H1 (cell line): Measurements from ENCODE around the gene PBOV1. TPM values are rescaled to one million over a fixed set of nuclear protein-coding genes. Genes with fewer than 3 reads are reported as not detected.

ENCODE experiments used
- CTCF ChIA-PET: fragments of 300-600 bp; sonication (Branson Sonifier 250); formaldehyde crosslinking; loops from one replicate; lab custom pipeline; 2021; ENCODE audit not compliant: partially characterized antibody; lab: Charles Lee
- POLR2A ChIA-PET: fragments of 300-600 bp; sonication (Branson Sonifier 250); formaldehyde crosslinking; loops from one replicate; lab custom pipeline; 2021; ENCODE audit warnings: inconsistent platforms; ENCODE audit not compliant: partially characterized antibody; lab: Charles Lee
- DNase-seq, 2 experiments: peaks; one replicate each; pipeline versions ENCODE4 v3.0.0 to v3.0.0-alpha.2; 2010 to 2022; ENCODE audit warnings: low spot score in 2 of 2, low read depth in 1 of 2, mixed read lengths in 1 of 2
- FAIRE-seq: peaks from 2 replicates; lab custom pipeline; 2011; peaks lifted over from hg19 to GRCh38; lab: Jason Lieb, UNC
- H2AFZ ChIP-seq: 2 replicates; pipeline ENCODE4 v1.8.1; 2012; ENCODE audit warnings: low read length, inconsistent platforms
- H2AK5ac ChIP-seq: 2 replicates; pipeline ENCODE4 v1.6.1; 2013; ENCODE audit warnings: low read depth, low read length
- H2BK120ac ChIP-seq: replicated peaks from 2 replicates; pipeline ENCODE3; 2013; ENCODE audit warnings: low read depth, low read length, inconsistent platforms
- H2BK12ac ChIP-seq: 2 replicates; pipeline ENCODE4 v1.6.1; 2013; ENCODE audit warnings: low read depth, low read length
- H2BK15ac ChIP-seq: 2 replicates; pipeline ENCODE4 v1.6.1; 2013; ENCODE audit warnings: low read length
- H2BK20ac ChIP-seq: 2 replicates; pipeline ENCODE4 v1.6.1; 2013; ENCODE audit warnings: low read length
- H2BK5ac ChIP-seq: 2 replicates; pipeline ENCODE4 v1.6.1; 2013; ENCODE audit warnings: low read depth, low read length
- H3K14ac ChIP-seq: 2 replicates; pipeline ENCODE4 v1.6.1; 2013; ENCODE audit warnings: inconsistent platforms; ENCODE audit not compliant: insufficient read length
- H3K18ac ChIP-seq: 2 replicates; pipeline ENCODE4 v1.6.1; 2013; ENCODE audit warnings: low read length; ENCODE audit errors: extremely low read depth
- H3K23ac ChIP-seq: 2 replicates; pipeline ENCODE4 v1.6.1; 2013; ENCODE audit warnings: inconsistent platforms; ENCODE audit not compliant: insufficient read length
- H3K23me2 ChIP-seq: 2 replicates; pipeline ENCODE4 v1.6.1; 2013; ENCODE audit warnings: low read depth, low read length
- H3K27ac ChIP-seq: 2 replicates; pipeline ENCODE4 v1.6.1; 2011; ENCODE audit warnings: low read depth, low read length, inconsistent platforms
- H3K27me3 ChIP-seq, 4 experiments: replicated peaks in 1 of 4; 1 replicate in 1 of 4; 2 replicates in 3 of 4; pipeline versions ENCODE4 v1.6.1 to v1.8.1; 2011 to 2013; ENCODE audit warnings: low read length in 3 of 4, mild to moderate bottlenecking in 3 of 4, inconsistent platforms in 2 of 4, mixed read lengths in 2 of 4, moderate library complexity in 1 of 4; ENCODE audit not compliant: control insufficient read depth in 3 of 4, insufficient read depth in 3 of 4; ENCODE audit errors: extremely low read depth in 1 of 4
- H3K36me3 ChIP-seq, 4 experiments: 2 replicates each; pipeline versions ENCODE4 v1.6.1 to v1.8.1; 2011 to 2013; ENCODE audit warnings: mild to moderate bottlenecking in 4 of 4, low read length in 3 of 4, moderate library complexity in 2 of 4, control low read depth in 1 of 4, inconsistent platforms in 1 of 4; ENCODE audit not compliant: insufficient read depth in 4 of 4, control insufficient read depth in 2 of 4
- H3K4ac ChIP-seq: replicated peaks from 2 replicates; pipeline ENCODE3; 2013; ENCODE audit warnings: low read length, low read depth, mixed read lengths, inconsistent platforms; ENCODE audit not compliant: insufficient read length
- H3K4me1 ChIP-seq, 4 experiments: replicated peaks in 1 of 4; 1 replicate in 1 of 4; 2 replicates in 3 of 4; pipeline versions ENCODE4 v1.6.1 to v1.8.1; 2011 to 2013; ENCODE audit warnings: low read length in 3 of 4, inconsistent platforms in 2 of 4, mixed read lengths in 1 of 4; ENCODE audit not compliant: insufficient read depth in 4 of 4, control insufficient read depth in 3 of 4
- H3K4me2 ChIP-seq, 2 experiments: 2 replicates each; pipeline versions ENCODE4 v1.6.1 to v1.8.1; 2011 to 2013; ENCODE audit warnings: low read depth in 2 of 2, low read length in 2 of 2, control low read depth in 1 of 2, inconsistent platforms in 1 of 2, mild to moderate bottlenecking in 1 of 2; ENCODE audit not compliant: insufficient read depth in 1 of 2
- H3K4me3 ChIP-seq, 4 experiments: fragments of 200-600, 300-600 bp in 1 of 4; sonication (generic), shearing (Covaris generic), sonication (Bioruptor Twin) in 1 of 4; 2 replicates each; pipeline versions ENCODE4 v1.5.1 to v1.8.1; 2011 to 2016; ENCODE audit warnings: low read length in 4 of 4, low read depth in 3 of 4, control low read depth in 2 of 4, inconsistent platforms in 2 of 4, mild to moderate bottlenecking in 2 of 4, mixed read lengths in 1 of 4, moderate library complexity in 1 of 4; ENCODE audit not compliant: insufficient read depth in 2 of 4; ENCODE audit errors: extremely low read depth in 1 of 4
- H3K56ac ChIP-seq: replicated peaks from 2 replicates; pipeline ENCODE3; 2013; ENCODE audit warnings: low read depth, mild to moderate bottlenecking, mixed read lengths, low read length, inconsistent platforms; ENCODE audit not compliant: insufficient read length
- H3K79me1 ChIP-seq: 2 replicates; pipeline ENCODE4 v1.6.1; 2013; ENCODE audit warnings: low read depth, low read length, control low read depth
- H3K79me2 ChIP-seq, 2 experiments: 2 replicates each; pipeline versions ENCODE4 v1.6.1 to v1.8.1; 2012 to 2013; ENCODE audit warnings: low read length in 2 of 2, mild to moderate bottlenecking in 2 of 2, inconsistent platforms in 1 of 2; ENCODE audit not compliant: insufficient read depth in 2 of 2, control insufficient read depth in 1 of 2
- H3K9ac ChIP-seq, 4 experiments: replicated peaks in 1 of 4; 1 replicate in 1 of 4; 2 replicates in 3 of 4; pipeline versions ENCODE4 v1.6.1 to v1.8.1; 2011 to 2013; ENCODE audit warnings: low read depth in 3 of 4, low read length in 3 of 4, control low read depth in 2 of 4, mild to moderate bottlenecking in 2 of 4, moderate library complexity in 2 of 4, inconsistent platforms in 1 of 4; ENCODE audit errors: extremely low read depth in 1 of 4
- H3K9me3 ChIP-seq, 2 experiments: 2 replicates each; pipeline versions ENCODE4 v1.6.1 to v1.8.1; 2012 to 2013; ENCODE audit warnings: mild to moderate bottlenecking in 2 of 2, moderate library complexity in 2 of 2, control low read depth in 1 of 2, inconsistent platforms in 1 of 2, low read depth in 1 of 2, low read length in 1 of 2, mixed read lengths in 1 of 2; ENCODE audit not compliant: insufficient read depth in 2 of 2
- H4K20me1 ChIP-seq, 2 experiments: replicated peaks in 1 of 2; 2 replicates each; pipeline versions ENCODE3 to v1.8.1; 2011 to 2013; ENCODE audit warnings: inconsistent platforms in 2 of 2, low read length in 2 of 2, mild to moderate bottlenecking in 1 of 2; ENCODE audit not compliant: insufficient read depth in 2 of 2, control insufficient read depth in 1 of 2
- H4K5ac ChIP-seq: 2 replicates; pipeline ENCODE4 v1.6.1; 2013; ENCODE audit warnings: low read length, low read depth, mixed read lengths, inconsistent platforms; ENCODE audit not compliant: insufficient read length
- H4K8ac ChIP-seq: 2 replicates; pipeline ENCODE4 v1.8.0; 2013; ENCODE audit warnings: mild to moderate bottlenecking, moderate library complexity, low read length, inconsistent platforms; ENCODE audit not compliant: insufficient read depth; ENCODE audit errors: extremely low read depth
- H4K91ac ChIP-seq: replicated peaks from 2 replicates; pipeline ENCODE3; 2013; ENCODE audit warnings: low read length, mixed read lengths, inconsistent platforms; ENCODE audit not compliant: insufficient read length
- ASH2L ChIP-seq: fragments of 200-600, 300-600 bp; sonication (generic); IDR thresholded peaks from one replicate; pipeline ENCODE4 v1.7.1; 2017; ENCODE audit warnings: low read length
- ATF2 ChIP-seq: IDR thresholded peaks from 2 replicates; pipeline ENCODE4 v1.6.1; 2012; ENCODE audit warnings: low read length, inconsistent platforms
- CHD2 ChIP-seq: IDR thresholded peaks from 2 replicates; pipeline ENCODE4 v1.6.1; 2012; ENCODE audit warnings: low read length, improper control_type of control experiment
- CTCF ChIP-seq, 3 experiments: IDR thresholded peaks; 1 replicate in 2 of 3; 2 replicates in 1 of 3; pipeline versions ENCODE4 v1.5.1 to v1.6.1; 2011; ENCODE audit warnings: low read length in 3 of 3, mild to moderate bottlenecking in 3 of 3, inconsistent platforms in 2 of 3, low read depth in 1 of 3, moderate library complexity in 1 of 3; ENCODE audit not compliant: insufficient read depth in 1 of 3; ENCODE audit errors: control extremely low read depth in 1 of 3
- RFX5 ChIP-seq: IDR thresholded peaks from 2 replicates; pipeline ENCODE4 v1.6.1; 2011; ENCODE audit warnings: low read depth, low read length, improper control_type of control experiment, borderline replicate concordance
- SIN3A ChIP-seq, 2 experiments: IDR thresholded peaks in 1 of 2; conservative IDR thresholded peaks in 1 of 2; 2 replicates each; pipeline ENCODE4 v1.6.1; 2011 to 2012; ENCODE audit warnings: low read length in 2 of 2, improper control_type of control experiment in 1 of 2, low read depth in 1 of 2, mild to moderate bottlenecking in 1 of 2
- SP4 ChIP-seq: IDR thresholded peaks from 2 replicates; pipeline ENCODE4 v1.6.1; 2012; ENCODE audit warnings: low read length, inconsistent platforms
- SUZ12 ChIP-seq: fragments of 200-600 bp; sonication (generic); IDR thresholded peaks from 2 replicates; pipeline ENCODE4 v1.6.1; 2012; ENCODE audit warnings: mild to moderate bottlenecking, inconsistent platforms, low read length, moderate library complexity, mixed read lengths
- TAF1 ChIP-seq: IDR thresholded peaks from 2 replicates; pipeline ENCODE4 v1.6.1; 2011; ENCODE audit warnings: mild to moderate bottlenecking, low read depth, low read length
- WGBS, 2 experiments: shearing (Covaris generic) in 1 of 2; methylation state at CpG; one replicate each; pipeline versions ENCODE4 v1.1.6 to v1.1.7; 2013 to 2015; ENCODE audit warnings: low lambda C conversion rate in 2 of 2, mixed read lengths in 2 of 2, inconsistent platforms in 1 of 2, low coverage in 1 of 2, missing lambda C conversion rate in 1 of 2; ENCODE audit not compliant: insufficient replicate concordance in 2 of 2, insufficient coverage in 1 of 2, insufficient read length in 1 of 2; ENCODE audit errors: extremely low coverage in 1 of 2, missing lambda C conversion rate in 1 of 2; 5-methylcytosine and 5-hydroxymethylcytosine counted together
- polyA plus RNA-seq, 7 experiments: library from polyadenylated mRNA; depleted of rRNA in 3 of 7; stranded (reverse) in 5 of 7; unstranded in 2 of 7; fragments of >200 nt in 5 of 7; fragments of 200-250 nt in 2 of 7; gene quantifications; 1 replicate in 5 of 7; 2 replicates in 1 of 7; 4 replicates in 1 of 7; pipeline versions ENCODE4 v1.2.1 to v1.2.3, GENCODE V29; 2011 to 2013; ENCODE audit warnings: missing spikeins in 2 of 7, mixed read lengths in 2 of 7
- total RNA-seq: library from RNA; stranded (reverse); fragmentation: NEBNext Ultra II Directional; extraction: Animal tissue kit (Norgen Biotek cat#: 25700); gene quantifications from 2 replicates; pipeline ENCODE4 v1.2.1, GENCODE V29; 2021

PBOV1 gene
- total and polyA plus RNA-seq, 2 of the 8 experiments (the other 6 are each of a cell fraction or from before 2014, with no cell fraction given) = not detected

- no peaks in the 10 kb centered on the region for H3K79me1 ChIP-seq
- POLR2A ChIA-PET = interaction anchor here (1.4 kb wide), 1 partner anchor 36 kb away, joined by 4 read pairs; the partner anchor contains the start of gene ARFGEF3
- no peaks in the 10 kb centered on the region for H4K20me1 ChIP-seq
- no peak overlapping the region for H2AK5ac ChIP-seq
- no peak for DNase-seq
- no peak overlapping the region for H3K4ac ChIP-seq
- no peak overlapping the region for H2BK5ac ChIP-seq
- WGBS, 2 experiments = 92% methylated on average over 7 of the region's 7 CpGs; no CpG with 5 or more reads in 1 of the 2 experiments
- H3K9ac ChIP-seq = no peak overlapping the region
- H3K9me3 ChIP-seq = no peaks in the 10 kb centered on the region
- H3K18ac ChIP-seq = no peak overlapping the region
- no peaks in the 10 kb centered on the region for H3K27me3 ChIP-seq
- no peak overlapping the region for H3K4me2 ChIP-seq
- no peak overlapping the region for H2BK120ac ChIP-seq
- H3K23ac ChIP-seq = no peak overlapping the region
- no peak for FAIRE-seq
- H3K4me1 ChIP-seq = peaks cover 0 to 8% (median 7%) of the 10 kb centered on the region in 4 experiments; a peak in 3 of 7 replicates
- no peaks in the 10 kb centered on the region; a peak in 1 of 8 replicates for H3K36me3 ChIP-seq
- CTCF ChIA-PET = interaction anchor here (0.5 to 2.2 kb wide), 9 partner anchors 9 to 792 kb away, joined by 3 to 5 read pairs (median 3); partner anchors contain the start of gene PBOV1
- no peaks in the 10 kb centered on the region for H3K23me2 ChIP-seq
- no peak overlapping the region for H2BK12ac ChIP-seq
- no peaks in the 10 kb centered on the region; a peak in 1 of 4 replicates for H3K79me2 ChIP-seq
- no peak overlapping the region for H4K91ac ChIP-seq
- no peak overlapping the region for H4K8ac ChIP-seq
- H2BK20ac ChIP-seq = no peak overlapping the region
- H4K5ac ChIP-seq = no peak overlapping the region
- H2BK15ac ChIP-seq = no peak overlapping the region
- no peak overlapping the region for H3K56ac ChIP-seq
- no peak overlapping the region for H3K4me3 ChIP-seq
- no peak overlapping the region for H3K14ac ChIP-seq
- no peak overlapping the region for H3K27ac ChIP-seq
- no peak overlapping the region for H2AFZ ChIP-seq
- TF ChIP-seq ATF2 = no peak
- TF ChIP-seq TAF1 = no peak
- no peak for TF ChIP-seq SUZ12
- TF ChIP-seq CHD2 = no peak
- no peak for TF ChIP-seq CTCF (IDR thresholded peaks at IDR 0.05; ENCODE audit: control extremely low read depth in 1 of 3, insufficient read depth in 1 of 3, low read depth in 1 of 3, low read length in 3 of 3)
- no peak for TF ChIP-seq RFX5
- TF ChIP-seq SP4 = no peak
- TF ChIP-seq SIN3A (conservative IDR thresholded peaks at IDR 0.05 in 1 of 2, IDR thresholded peaks at IDR 0.05 in 1 of 2; ENCODE audit: low read depth in 1 of 2, low read length in 2 of 2) = no peak
- no peak for TF ChIP-seq ASH2L
These were observed 20.7 kb downstream of the PBOV1 start for GRCh38 chr6:138197570-138197969.
